Mucosa of stomach (tissue), 1 donor: Measurements from ENCODE around the gene PIP4K2C.

Source experiments
- H3K27me3 ChIP-seq: one replicate; pipeline ENCODE4 v1.7.0; 2013; ENCODE audit warnings: mild to moderate bottlenecking, low read length; ENCODE audit not compliant: control insufficient read depth, insufficient read depth
- H3K36me3 ChIP-seq: one replicate; pipeline ENCODE4 v1.7.0; 2013; ENCODE audit warnings: low read length; ENCODE audit not compliant: control insufficient read depth, insufficient read depth
- H3K4me1 ChIP-seq: one replicate; pipeline ENCODE4 v1.7.0; 2013; ENCODE audit warnings: mild to moderate bottlenecking, low read length; ENCODE audit not compliant: control insufficient read depth, insufficient read depth
- H3K4me3 ChIP-seq: one replicate; pipeline ENCODE4 v1.7.0; 2013; ENCODE audit warnings: low read length
- H3K9ac ChIP-seq: one replicate; pipeline ENCODE4 v1.7.0; 2013; ENCODE audit warnings: mild to moderate bottlenecking, low read length, moderate library complexity
- H3K9me3 ChIP-seq: one replicate; pipeline ENCODE4 v1.7.0; 2013; ENCODE audit warnings: mild to moderate bottlenecking, low read length, moderate library complexity; ENCODE audit not compliant: control insufficient read depth
- donor health status: Pancreatic carcinoma.

PIP4K2C gene

GRCh38 chr12:57590864-57591781 lies at the start of gene PIP4K2C:
Gene PIP4K2C (plus strand): TSS chr12:57591192. CDS start chr12:57591290, 98 bp downstream.
- Histone ChIP-seq H3K9ac (peak within 1 kb of the TSS; percentile 95), H3K27me3 (no peaks in the 10 kb centered on the region), H3K4me3 (peak within 1 kb of the TSS; percentile 99)

GRCh38 chr12:57541717-57542116 lies 49.3 kb upstream of the PIP4K2C start:
- Histone ChIP-seq H3K36me3 (no peaks in the 10 kb centered on the region), H3K27me3 (no peaks in the 10 kb centered on the region), H3K4me1 (peaks cover 13% of the 10 kb centered on the region), H3K4me3 (no peak overlapping the region), H3K9ac (no peak overlapping the region), H3K9me3 (no peaks in the 10 kb centered on the region)

More at GRCh38 chr12:57590864-57591781, at the start of gene PIP4K2C:
- Histone ChIP-seq H3K9me3 (no peaks in the 10 kb centered on the region), H3K36me3 (no peaks in the 10 kb centered on the region), H3K4me1 (peaks cover 24% of the 10 kb centered on the region)

- Histone ChIP-seq H3K27me3 (peaks cover 6% of the 10 kb centered on the region), H3K4me1 (peaks cover 7% of the 10 kb centered on the region), H3K4me3 (no peak overlapping the region), H3K36me3 (no peaks in the 10 kb centered on the region), H3K9ac (no peak overlapping the region), H3K9me3 (no peaks in the 10 kb centered on the region)
Measured at GRCh38 chr12:57543581-57543980, 47.4 kb upstream of the PIP4K2C start.

GRCh38 chr12:57545809-57546437 lies 45.1 kb upstream of the PIP4K2C start:
- no peaks in the 10 kb centered on the region for H3K36me3 ChIP-seq
- peaks cover 15% of the 10 kb centered on the region for H3K4me1 ChIP-seq
- peak overlapping the region; percentile 28 for H3K4me3 ChIP-seq
- peaks cover 29% of the 10 kb centered on the region for H3K27me3 ChIP-seq
- H3K9ac ChIP-seq: peak overlapping the region; percentile 94
- H3K9me3 ChIP-seq: no peaks in the 10 kb centered on the region

GRCh38 chr12:57546438-57547287 lies 44.3 kb upstream of the PIP4K2C start, which contains the start of gene DCTN2:
Gene DCTN2 (minus strand): TSS chr12:57547192. CDS start chr12:57547063, 129 bp downstream.
- Histone ChIP-seq H3K9ac (peak within 1 kb of the TSS; percentile 94), H3K4me1 (peaks cover 15% of the 10 kb centered on the region), H3K9me3 (no peaks in the 10 kb centered on the region), H3K27me3 (peaks cover 29% of the 10 kb centered on the region), H3K36me3 (no peaks in the 10 kb centered on the region), H3K4me3 (peak within 1 kb of the TSS; percentile 28)

GRCh38 chr12:57547288-57548012 lies 43.5 kb upstream of the PIP4K2C start:
- Histone ChIP-seq H3K36me3 (no peaks in the 10 kb centered on the region), H3K9me3 (no peaks in the 10 kb centered on the region), H3K4me3 (peak overlapping the region; percentile 28), H3K4me1 (peaks cover 15% of the 10 kb centered on the region), H3K9ac (peak overlapping the region; percentile 94), H3K27me3 (peaks cover 29% of the 10 kb centered on the region)

GRCh38 chr12:57548013-57548315 lies 43.0 kb upstream of the PIP4K2C start:
- Histone ChIP-seq H3K36me3 (no peaks in the 10 kb centered on the region), H3K9me3 (no peaks in the 10 kb centered on the region), H3K9ac (no peak overlapping the region), H3K27me3 (peaks cover 29% of the 10 kb centered on the region), H3K4me1 (peaks cover 15% of the 10 kb centered on the region), H3K4me3 (no peak overlapping the region)

GRCh38 chr12:57548488-57548887 lies 42.5 kb upstream of the PIP4K2C start:
- no peak overlapping the region for H3K4me3 ChIP-seq
- peaks cover 29% of the 10 kb centered on the region for H3K27me3 ChIP-seq
- H3K36me3 ChIP-seq: no peaks in the 10 kb centered on the region
- no peaks in the 10 kb centered on the region for H3K9me3 ChIP-seq
- H3K4me1 ChIP-seq: peaks cover 15% of the 10 kb centered on the region
- no peak overlapping the region for H3K9ac ChIP-seq

- no peak overlapping the region for H3K4me3 ChIP-seq
- no peak overlapping the region for H3K9ac ChIP-seq
- H3K9me3 ChIP-seq: no peaks in the 10 kb centered on the region
- peaks cover 29% of the 10 kb centered on the region for H3K27me3 ChIP-seq
- H3K36me3 ChIP-seq: no peaks in the 10 kb centered on the region
- H3K4me1 ChIP-seq: peaks cover 15% of the 10 kb centered on the region
Measured at GRCh38 chr12:57549203-57549908, 41.6 kb upstream of the PIP4K2C start.

GRCh38 chr12:57549909-57550640 lies 40.9 kb upstream of the PIP4K2C start, which contains the start of gene KIF5A:
Gene KIF5A (plus strand): TSS chr12:57550044. CDS start chr12:57550272, 228 bp downstream.
- peaks cover 15% of the 10 kb centered on the region for H3K4me1 ChIP-seq
- H3K4me3 ChIP-seq: no peak within 1 kb of the TSS
- H3K9ac ChIP-seq: peak within 1 kb of the TSS; percentile 20
- no peaks in the 10 kb centered on the region for H3K9me3 ChIP-seq
- no peaks in the 10 kb centered on the region for H3K36me3 ChIP-seq
- peaks cover 29% of the 10 kb centered on the region for H3K27me3 ChIP-seq
